OCI-LY1 (cell line): ENCODE data around the gene ACVR1.

Source experiments
- H2AFZ ChIP-seq: fragments of 200-600 bp; sonication (generic), shearing (Covaris generic); 2 replicates; pipeline ENCODE4 v1.6.0; 2014; ENCODE audit warnings: antibody characterized with exemption, mild to moderate bottlenecking, low read length
- H3F3A ChIP-seq: fragments of 200-600 bp; sonication (generic), shearing (Covaris generic); 2 replicates; pipeline ENCODE4 v1.6.0; 2014; ENCODE audit warnings: mild to moderate bottlenecking, antibody characterized with exemption, low read length, moderate library complexity; ENCODE audit not compliant: insufficient read depth
- H3K27ac ChIP-seq: fragments of 200-600 bp; sonication (generic); 2 replicates; pipeline ENCODE4 v1.5.1; 2014; ENCODE audit warnings: low read length, mixed run types, mild to moderate bottlenecking, low read depth; ENCODE audit not compliant: poor library complexity, severe bottlenecking
- H3K27me3 ChIP-seq: fragments of 200-600 bp; sonication (generic); 2 replicates; pipeline ENCODE4 v1.6.0; 2014; ENCODE audit warnings: antibody characterized with exemption, mild to moderate bottlenecking, low read length, moderate library complexity; ENCODE audit not compliant: insufficient read depth
- H3K36me3 ChIP-seq: fragments of 200-600 bp; sonication (generic); 2 replicates; pipeline ENCODE4 v1.6.1; 2014; ENCODE audit warnings: mild to moderate bottlenecking, antibody characterized with exemption, low read length, moderate library complexity, mixed read lengths; ENCODE audit not compliant: insufficient read depth
- H3K4me1 ChIP-seq: fragments of 200-600 bp; sonication (generic); 2 replicates; pipeline ENCODE4 v1.5.1; 2014; ENCODE audit warnings: mild to moderate bottlenecking, low read length, moderate library complexity; ENCODE audit not compliant: insufficient read depth, severe bottlenecking
- H3K4me2 ChIP-seq: fragments of 200-600 bp; sonication (generic), shearing (Covaris generic); 2 replicates; pipeline ENCODE4 v1.6.1; 2014; ENCODE audit warnings: low read length
- H3K4me3 ChIP-seq: fragments of 200-600 bp; sonication (generic); 2 replicates; pipeline ENCODE4 v1.5.1; 2014; ENCODE audit warnings: low read length, low read depth, mild to moderate bottlenecking, mixed read lengths; ENCODE audit not compliant: poor library complexity, severe bottlenecking
- H3K79me2 ChIP-seq: fragments of 200-600 bp; shearing (Covaris generic); 2 replicates; pipeline ENCODE4 v1.6.1; 2016; ENCODE audit warnings: mixed run types, low read length, mixed read lengths; ENCODE audit not compliant: insufficient read depth
- H3K9ac ChIP-seq: fragments of 200-600 bp; sonication (generic), shearing (Covaris generic); 2 replicates; pipeline ENCODE4 v1.6.1; 2014; ENCODE audit warnings: mild to moderate bottlenecking, low read length, mixed read lengths
- H3K9me2 ChIP-seq: fragments of 200-600 bp; sonication (generic), shearing (Covaris generic); 2 replicates; pipeline ENCODE4 v1.6.1; 2014; ENCODE audit warnings: low read depth, mild to moderate bottlenecking, low read length, mixed read lengths
- H3K9me3 ChIP-seq: fragments of 200-600 bp; shearing (Covaris generic); 2 replicates; pipeline ENCODE4 v1.6.1; 2014; ENCODE audit warnings: low read length, mixed read lengths
- H4K20me1 ChIP-seq: fragments of 200-600 bp; sonication (generic), shearing (Covaris generic); 2 replicates; pipeline ENCODE4 v1.6.0; 2016; ENCODE audit warnings: mild to moderate bottlenecking, low read length; ENCODE audit not compliant: insufficient read depth
- CTCF ChIP-seq: fragments of 200-600 bp; sonication (generic), shearing (Covaris generic); IDR thresholded peaks from 2 replicates; pipeline ENCODE4 v1.5.1; 2017; ENCODE audit warnings: mild to moderate bottlenecking, antibody characterized with exemption, low read length, moderate library complexity, mixed read lengths
- EZH2 ChIP-seq: fragments of 200-600 bp; sonication (generic), shearing (Covaris generic); IDR thresholded peaks from 2 replicates; pipeline ENCODE4 v1.8.0; 2017; ENCODE audit warnings: borderline replicate concordance, mixed run types, mild to moderate bottlenecking, antibody characterized with exemption, low read length, moderate library complexity, mixed read lengths

Gene ACVR1

DNA sequence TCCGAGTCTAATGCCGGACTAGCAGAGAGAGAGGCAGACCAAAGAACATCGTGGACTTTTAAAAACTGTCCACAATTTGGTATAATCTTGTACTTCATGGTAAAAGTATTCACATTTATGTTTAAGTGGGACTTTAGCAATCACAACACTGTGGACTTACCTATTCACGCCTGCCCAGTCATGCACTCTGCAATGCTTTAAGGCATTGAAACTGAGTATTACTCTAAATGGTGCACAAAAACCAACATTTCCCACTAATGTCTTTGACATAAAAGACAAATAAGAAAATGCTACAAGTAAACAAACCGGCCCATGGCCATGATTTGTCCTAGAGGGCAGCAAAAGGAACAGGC lies 91.3 kb downstream of the ACVR1 start:
- Histone ChIP-seq H3K27me3 (peaks cover 4% of the 10 kb centered on the region; the same call in 1 of the 2 replicates), H3K36me3 (no peaks in the 10 kb centered on the region), H3K4me1 (no peaks in the 10 kb centered on the region), H3K79me2 (no peaks in the 10 kb centered on the region), H3K9me2 (no peaks in the 10 kb centered on the region), H3K9me3 (no peaks in the 10 kb centered on the region), H3K4me2 (no peak overlapping the region), H2AFZ (no peak overlapping the region), H3K4me3 (no peak overlapping the region), H3K27ac (no peak overlapping the region), H4K20me1 (no peaks in the 10 kb centered on the region), H3F3A (no peaks in the 10 kb centered on the region), H3K9ac (no peak overlapping the region)
- TF ChIP-seq CTCF = no peak
- no peak for TF ChIP-seq EZH2

DNA sequence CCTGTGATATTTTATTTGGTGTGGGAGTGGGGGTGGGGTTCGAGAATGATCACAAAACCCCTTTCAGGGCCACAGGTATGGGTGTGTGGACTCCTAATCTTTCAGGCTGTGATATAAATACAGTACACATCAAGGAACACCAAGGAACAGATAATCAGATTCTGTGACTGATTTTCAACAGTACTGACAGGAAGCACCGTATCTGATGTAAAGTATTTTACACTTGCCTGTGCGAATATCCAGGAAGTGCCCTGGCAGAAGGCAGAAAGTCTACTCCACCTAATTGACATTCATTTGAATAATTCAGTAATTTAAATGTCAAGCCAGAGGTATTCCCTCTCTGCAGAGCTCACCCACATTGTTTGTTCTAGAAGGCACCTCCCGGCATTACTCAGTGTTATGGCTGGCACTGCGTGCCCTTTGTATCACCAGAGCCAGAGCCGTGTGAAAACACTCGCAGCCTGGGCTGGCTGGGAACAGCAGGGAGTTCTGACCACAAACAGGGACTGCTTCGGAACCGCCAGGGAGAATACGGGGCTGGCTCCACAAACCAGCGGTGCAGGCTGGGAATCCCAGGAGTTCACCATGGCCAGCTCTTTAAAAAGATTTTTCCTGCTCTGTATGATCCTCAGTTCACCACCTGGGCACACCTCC lies 91.8 kb downstream of the ACVR1 start:
- Histone ChIP-seq H3F3A (no peaks in the 10 kb centered on the region), H3K36me3 (no peaks in the 10 kb centered on the region), H3K79me2 (no peaks in the 10 kb centered on the region), H3K9ac (no peak overlapping the region), H3K9me3 (no peaks in the 10 kb centered on the region), H3K4me1 (no peaks in the 10 kb centered on the region), H3K27ac (no peak overlapping the region), H3K9me2 (no peaks in the 10 kb centered on the region), H3K4me3 (no peak overlapping the region), H4K20me1 (no peaks in the 10 kb centered on the region), H2AFZ (no peak overlapping the region), H3K27me3 (peaks cover 4% of the 10 kb centered on the region; the same call in 1 of the 2 replicates), H3K4me2 (no peak overlapping the region)
- TF ChIP-seq CTCF = no peak
- no peak for TF ChIP-seq EZH2

DNA sequence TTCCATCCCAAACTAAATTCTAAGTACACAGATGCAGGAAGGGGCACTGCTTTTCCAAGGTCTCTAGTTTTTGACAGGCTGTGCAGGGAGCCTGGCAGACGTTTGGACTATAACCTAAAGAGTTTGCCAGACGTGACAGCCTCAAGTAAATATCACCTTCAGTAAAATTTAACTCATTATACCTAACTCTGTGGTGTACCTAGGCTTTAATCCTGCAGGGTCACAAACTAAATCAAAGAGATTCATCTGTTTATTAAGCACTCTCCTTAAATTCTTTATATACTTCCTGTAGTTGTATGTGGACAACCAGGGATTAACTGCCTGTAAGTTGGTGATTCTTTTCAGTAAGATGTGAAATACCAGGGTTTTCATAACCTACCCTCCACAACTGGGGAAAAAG lies 92.9 kb downstream of the ACVR1 start:
- no peaks in the 10 kb centered on the region for H4K20me1 ChIP-seq
- no peak overlapping the region for H3K27ac ChIP-seq
- H3K27me3 ChIP-seq = peaks cover 4% of the 10 kb centered on the region; the same call in 1 of the 2 replicates
- H3K79me2 ChIP-seq = no peaks in the 10 kb centered on the region
- no peak overlapping the region for H3K4me2 ChIP-seq
- H3K36me3 ChIP-seq = no peaks in the 10 kb centered on the region
- no peaks in the 10 kb centered on the region for H3K4me1 ChIP-seq
- no peak overlapping the region for H3K9ac ChIP-seq
- no peak overlapping the region for H3K4me3 ChIP-seq
- H3F3A ChIP-seq = no peaks in the 10 kb centered on the region
- H3K9me2 ChIP-seq = no peaks in the 10 kb centered on the region
- no peak overlapping the region for H2AFZ ChIP-seq
- TF ChIP-seq EZH2 (no peak), CTCF (no peak)
- H3K9me3 ChIP-seq = no peaks in the 10 kb centered on the region
